Activated T-cell treated with anti-CD3 and anti-CD28 coated beads for 1 hour (primary cell): ENCODE measurements around the gene DDX56.
"Not testable (repeated sequence)": the region's sequence is repeated elsewhere in the genome, so short reads cannot be mapped to it uniquely, and the experiment has no call there.

ENCODE experiments used
- DNase-seq: peaks from one replicate; pipeline ENCODE4 v3.0.0-alpha.2; 2020; ENCODE audit warnings: low read depth

Gene DDX56

DNA sequence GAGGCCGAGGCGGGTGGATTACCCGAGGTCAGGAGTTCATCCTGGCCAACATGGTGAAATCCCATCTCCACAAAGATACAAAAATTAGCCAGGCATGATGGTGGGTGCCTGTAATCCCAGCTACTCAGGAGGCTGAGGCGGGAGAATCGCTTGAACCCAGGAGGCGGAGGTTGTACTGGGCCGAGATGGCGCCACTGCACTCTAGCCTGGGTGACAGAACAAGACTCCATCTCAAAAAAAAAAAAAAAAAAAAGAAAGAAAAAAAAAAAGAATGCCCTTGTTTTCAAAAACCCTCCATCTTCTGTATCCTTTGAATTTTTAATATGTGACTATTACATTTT is 11.1 kb downstream of the DDX56 start:
- DNase-seq: not testable (repeated sequence)

DNA sequence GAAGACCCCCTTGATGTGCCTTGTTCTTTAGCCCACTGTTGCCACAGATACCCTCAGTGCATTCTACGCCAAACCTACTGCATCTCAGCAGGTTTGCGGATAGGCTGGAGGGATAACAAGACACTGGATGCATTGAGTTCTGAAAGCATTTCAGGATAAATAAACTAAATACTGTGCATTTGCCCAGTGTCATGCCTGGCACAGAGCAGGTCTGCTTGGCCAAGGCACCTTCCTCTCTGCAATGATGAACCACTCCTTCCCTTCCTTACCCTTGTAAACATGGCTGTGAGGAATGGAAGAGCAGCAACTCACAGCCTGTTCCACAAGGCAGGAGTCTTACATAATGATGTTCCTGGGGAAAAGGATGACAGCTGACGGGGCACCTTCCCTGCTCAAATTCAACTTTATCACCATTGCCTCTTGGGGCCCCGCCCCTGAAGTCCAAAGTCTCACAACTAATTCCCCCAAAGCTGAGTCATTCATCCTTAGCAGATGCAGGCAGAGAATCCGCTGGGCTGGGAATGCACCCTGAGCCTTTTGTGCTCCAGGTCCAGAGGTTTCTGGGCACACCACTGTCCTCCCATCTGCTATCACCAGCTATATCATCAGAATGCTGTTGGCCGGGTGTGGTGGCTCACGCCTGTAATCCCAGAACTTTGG is 11.6 kb downstream of the DDX56 start:
- DNase-seq: no peak

DNA sequence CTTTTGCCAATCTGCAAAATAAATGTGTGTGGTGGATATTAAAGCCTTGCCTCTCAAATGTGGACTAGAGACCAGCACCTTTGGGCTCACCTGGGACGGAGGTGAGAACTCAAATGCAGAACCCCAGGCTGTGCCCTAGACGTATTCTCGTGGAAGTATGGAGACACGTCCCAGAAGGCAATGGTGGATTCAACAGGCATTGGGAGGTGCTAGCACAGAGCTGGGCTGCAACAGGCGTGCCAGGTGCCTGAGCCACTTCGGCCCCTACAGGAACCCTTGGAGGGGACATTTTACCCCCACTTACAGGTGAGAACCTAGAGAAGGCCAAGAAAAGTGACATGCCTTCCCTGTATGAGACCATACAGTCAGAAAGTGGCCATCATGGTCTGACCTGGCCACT is 12.2 kb downstream of the DDX56 start:
- no peak for DNase-seq

DNA sequence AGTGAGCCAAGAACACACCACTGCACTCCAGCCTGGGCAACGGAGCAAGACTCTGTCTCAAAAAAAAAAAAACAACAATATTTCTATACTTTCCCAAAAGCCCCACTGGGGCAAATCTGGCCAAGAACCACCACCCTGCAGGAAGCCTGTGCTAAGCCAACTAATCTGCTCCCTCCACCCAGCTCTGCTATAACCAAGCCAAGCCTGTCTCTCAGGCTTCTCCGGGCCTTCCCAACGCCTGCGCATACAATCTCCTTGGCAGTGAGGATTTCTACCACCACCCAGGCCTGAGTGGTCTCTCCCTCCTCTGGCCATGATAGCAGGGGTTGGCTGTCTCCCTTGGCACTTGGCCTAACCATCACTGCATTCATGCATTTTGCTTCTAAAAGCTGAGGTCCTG is 14.2 kb downstream of the DDX56 start:
- no peak for DNase-seq

DNA sequence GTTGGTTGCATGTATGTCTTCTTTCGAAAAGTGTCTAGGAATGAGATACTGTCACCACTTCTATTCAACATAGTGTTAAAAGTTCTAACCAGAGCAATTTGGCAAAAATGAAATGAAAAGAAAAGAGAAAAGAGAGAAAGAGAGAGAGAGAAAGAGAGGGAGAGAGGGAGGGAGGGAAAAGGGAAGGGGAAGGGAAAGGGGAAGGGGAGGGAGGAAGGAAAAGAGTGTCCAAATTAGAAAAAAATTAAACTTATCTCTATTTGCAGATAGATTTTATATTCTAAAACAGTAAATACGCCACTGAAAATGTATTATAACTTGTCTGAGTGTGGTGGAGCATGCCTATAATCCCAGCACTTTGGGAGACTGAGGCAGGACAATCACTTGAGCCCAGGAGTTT is 16.2 kb downstream of the DDX56 start:
- no peak for DNase-seq

DNA sequence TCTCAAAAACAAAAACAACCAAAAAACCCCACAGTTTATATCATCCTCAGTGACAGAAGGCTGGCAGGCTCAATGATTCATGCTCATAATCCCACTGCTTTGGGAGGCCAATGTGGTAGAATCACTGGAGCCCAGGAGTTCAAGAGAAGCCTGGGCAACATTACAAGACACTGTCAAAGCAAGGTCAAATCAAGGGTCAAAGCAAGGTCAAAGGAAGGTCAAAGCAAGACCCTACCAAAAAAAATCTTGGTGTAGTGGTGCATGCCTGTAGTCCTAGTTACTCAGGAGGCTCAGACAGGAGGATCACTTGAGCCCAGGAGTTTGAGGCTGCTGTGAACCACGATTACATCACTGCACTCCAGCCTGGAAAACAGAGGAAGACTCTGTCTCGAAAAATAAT is 18.4 kb downstream of the DDX56 start:
- no peak for DNase-seq

DNA sequence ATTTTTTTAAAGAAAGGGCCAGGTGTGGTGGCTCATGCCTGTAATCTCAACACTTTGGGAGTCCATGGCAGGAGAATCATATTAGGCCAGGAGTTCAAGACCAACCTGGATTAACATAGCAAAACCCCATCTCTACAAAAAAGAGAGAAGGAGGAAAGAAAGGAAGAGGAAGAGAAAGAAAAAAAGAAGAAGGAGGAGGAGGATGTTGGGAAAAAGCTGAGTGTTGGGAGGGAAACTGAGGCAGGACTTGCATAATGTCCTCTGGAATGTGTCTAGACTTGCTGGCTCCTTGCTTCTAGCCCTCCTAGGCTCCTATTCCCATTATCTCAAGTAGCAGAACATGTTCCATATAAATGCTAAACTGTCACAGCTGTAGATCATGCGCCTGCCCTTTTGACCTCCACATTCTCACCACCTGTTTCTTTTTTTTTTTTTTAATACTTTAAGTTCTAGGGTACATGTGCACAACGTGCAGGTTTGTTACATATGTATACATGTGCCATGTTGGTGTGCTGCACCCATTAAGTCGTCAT is 21.2 kb downstream of the DDX56 start:
- not testable (repeated sequence) for DNase-seq

DNA sequence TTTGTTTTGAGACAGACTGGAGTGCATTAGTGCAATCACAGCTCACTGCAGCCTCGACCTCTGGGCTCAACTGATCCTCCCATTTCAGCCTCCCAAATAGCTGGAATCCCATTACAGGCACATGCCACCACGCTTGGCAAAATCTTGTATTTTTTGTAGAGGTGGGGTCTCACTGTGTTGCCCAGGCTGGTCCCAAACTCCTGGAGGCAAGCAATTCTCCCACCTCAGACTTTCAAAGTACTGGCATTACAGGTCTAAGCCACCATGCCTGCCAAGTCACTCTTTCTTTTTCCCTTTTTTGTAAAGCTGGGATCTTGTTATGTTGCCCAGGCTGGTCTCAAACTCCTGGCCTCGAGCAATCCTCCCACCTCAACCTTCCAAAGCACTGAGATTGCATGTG is 24.3 kb downstream of the DDX56 start:
- no peak for DNase-seq

DNA sequence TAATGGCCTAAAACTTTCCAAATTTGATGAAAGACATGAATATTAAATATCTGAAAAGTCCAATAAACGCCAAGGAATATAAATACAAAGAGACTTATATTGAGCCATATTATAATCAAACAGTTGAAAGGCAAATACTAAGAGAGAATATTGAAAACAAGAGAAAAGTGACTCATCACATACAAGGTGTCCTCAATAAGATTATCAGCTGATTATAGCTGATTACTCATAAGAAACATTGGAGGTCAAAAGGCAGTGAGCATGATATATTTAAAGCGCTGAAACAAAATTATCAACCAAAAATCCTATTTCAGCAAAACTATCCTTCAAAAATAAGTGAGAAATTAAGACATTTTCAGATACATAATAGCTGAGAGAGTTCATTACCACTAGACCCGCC is 24.8 kb downstream of the DDX56 start:
- no peak for DNase-seq

DNA sequence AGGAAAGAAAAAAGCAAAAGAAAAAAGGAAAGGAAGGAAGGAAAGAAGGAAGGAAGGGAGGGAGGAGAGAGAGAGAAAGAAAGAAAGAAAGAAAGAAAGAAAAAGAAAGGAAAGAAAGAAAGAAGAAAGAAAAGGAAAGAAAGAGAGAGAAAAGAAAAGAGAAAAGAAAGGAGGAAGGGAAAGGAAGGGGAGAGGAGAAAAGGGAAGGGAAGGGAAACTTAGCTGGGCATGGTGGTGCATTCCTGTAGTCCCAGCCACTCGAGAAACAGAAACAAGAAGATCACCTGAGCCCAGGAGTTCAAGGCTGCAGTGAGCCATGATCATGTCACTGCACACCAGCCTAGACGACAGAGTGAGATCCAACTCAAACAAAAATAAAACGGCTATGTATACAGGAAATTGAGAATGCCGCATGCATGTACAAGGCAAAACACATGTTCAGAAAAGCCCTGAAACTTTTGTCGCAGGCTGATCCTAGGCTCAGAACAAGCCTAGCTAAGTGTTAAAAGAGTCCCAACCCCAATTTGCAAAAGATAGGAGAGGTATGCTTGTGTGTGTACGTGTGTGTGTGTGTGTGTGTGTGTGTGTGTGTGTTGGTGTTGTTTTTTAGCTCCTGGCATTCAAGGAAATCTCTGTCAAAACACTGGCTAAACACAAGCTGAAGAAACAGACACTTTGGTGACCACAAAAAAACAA is 26.0 kb downstream of the DDX56 start:
- no peak for DNase-seq

DNA sequence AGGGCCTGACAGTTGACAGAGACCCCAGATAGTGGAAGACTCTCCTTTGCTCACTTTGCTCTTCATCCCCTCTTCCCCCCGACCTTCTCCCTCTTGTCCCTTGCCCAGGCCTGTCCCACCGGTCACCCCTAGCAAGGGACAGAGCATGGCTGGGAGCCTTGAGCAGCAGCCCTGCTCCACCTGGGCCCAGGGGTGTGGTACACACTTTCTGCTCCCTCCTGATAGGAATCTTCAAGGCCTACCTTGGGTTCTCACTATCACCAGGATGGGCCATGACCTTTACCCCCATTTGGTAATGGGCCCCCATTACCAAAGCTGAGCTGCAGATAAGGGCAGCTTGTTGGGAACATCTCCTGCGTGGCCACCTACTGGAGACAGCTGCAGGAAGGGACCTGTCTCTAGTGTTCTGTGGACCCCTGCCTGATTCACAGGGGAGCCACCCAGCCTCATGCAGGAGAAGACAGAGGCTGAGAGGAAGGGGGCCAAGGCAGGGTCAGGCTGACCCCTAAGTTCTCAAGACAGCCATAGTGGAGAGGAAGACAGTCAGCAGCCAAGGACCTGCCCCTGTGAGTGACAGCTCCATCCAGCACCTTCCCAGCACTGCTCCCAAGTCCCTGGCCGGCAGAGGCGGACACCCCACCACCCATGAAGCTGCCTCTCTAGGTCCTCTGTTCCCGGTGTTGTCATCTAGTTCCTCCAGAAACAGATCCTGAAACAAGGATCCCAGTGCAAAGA is 31.7 kb downstream of the DDX56 start:
- no peak for DNase-seq

DNA sequence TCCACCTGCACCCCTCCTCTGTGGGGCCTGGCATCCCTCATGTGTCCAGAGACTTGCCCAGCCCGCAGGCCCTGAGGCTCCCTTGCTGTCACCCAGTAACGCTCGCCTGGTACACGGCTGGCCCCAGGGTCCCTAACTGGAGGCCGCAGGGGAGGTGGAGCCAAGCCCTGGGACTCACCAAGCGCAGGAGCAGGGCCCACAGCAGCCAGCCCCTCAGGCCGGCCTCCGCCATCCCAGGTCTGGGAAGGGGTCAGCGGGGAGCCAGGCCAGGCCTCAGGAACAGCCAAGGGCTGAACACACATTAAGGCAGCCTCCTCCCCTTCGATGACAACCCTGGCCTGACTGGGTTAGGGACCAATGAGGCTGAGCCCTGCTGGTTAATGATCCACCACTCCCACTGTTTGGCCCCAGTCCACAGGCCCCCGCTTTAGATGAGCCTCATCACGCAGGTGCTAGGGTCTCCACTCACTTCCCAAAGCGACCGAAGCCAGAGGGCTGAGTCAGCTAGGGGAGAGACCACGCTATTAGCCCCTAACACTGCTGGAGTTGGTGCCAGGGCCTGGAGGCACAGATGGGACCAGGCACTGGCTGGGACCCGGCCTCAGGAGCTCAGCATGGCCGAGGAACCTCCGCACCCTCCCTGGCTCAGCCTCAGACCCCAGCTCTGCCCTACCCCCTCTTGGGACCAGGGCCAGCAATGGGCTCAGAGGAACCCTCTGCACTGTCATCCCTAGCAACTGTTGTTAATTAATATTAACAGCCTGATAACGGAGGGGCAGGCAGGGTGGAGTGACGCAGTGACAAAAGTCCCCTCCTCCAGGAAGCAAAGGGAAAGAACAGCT is 32.5 kb downstream of the DDX56 start, which contains the start of gene NPC1L1:
Gene NPC1L1, minus strand, starts transcription at position 303 of the 842 bp plus-strand sequence. Its CDS starts 71 bp downstream, at position 232.
- DNase-seq: no peak

DNA sequence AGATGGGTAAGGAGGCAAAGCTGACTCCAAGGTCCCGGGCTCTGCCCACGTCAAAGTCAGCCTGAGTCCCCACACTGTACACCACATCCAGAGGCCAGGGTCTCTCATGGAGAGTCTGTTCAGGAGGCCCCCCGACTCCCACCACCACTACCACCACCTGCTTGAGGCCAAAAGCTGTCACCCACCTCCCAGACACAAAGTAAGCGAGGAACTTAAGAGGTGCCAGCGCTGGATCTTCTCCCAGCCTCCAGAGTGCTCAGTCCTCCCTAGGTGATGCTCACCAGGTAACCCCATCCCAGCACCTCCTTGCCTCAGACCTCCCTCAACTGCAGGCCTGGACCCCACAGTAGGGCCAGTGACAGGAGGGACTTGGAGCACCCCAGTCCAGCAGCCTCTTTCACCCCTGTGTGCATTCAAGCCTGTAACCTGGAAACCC is 33.1 kb downstream of the DDX56 start:
- DNase-seq: no peak

DNA sequence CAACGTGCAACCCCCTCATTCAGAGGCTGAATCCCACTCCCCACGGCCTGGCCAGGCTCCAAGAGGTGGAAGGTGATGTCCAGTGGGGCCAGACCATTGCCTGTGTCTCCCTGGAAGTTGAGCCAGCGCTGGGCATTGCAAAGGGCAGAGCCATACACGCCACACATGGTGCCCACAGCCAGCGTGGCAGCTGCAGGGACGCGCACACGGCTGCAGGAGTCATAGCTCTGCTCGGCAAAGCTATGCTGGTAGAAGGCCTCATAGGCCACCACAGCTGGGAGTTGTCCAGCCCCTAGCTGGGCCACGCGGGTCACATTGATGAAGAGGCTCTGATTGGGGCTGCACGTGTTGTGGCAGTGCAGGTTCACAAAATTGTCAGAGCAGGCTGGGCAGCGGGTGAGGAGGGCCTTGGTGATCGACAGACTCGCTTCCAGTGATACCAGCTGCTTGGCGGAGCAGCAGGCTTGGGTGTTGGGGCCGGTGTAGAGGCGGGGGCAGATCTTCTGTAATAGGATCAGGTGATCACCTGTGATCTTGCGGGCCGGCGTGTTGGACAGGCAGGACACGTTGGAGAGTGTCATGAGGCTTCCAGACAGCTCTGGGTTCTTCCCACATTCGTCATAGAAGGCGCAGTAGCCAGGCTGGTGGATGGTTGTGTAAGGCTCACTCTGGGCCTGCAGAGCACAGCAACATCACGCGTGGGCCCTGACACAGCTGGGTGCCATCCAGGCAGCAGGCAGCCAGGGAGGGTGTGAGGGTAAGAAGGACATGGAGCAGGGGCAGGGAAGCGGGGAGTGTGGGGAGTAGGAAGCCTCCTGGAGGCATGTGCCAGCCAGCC is 33.8 kb downstream of the DDX56 start:
- DNase-seq: no peak

DNA sequence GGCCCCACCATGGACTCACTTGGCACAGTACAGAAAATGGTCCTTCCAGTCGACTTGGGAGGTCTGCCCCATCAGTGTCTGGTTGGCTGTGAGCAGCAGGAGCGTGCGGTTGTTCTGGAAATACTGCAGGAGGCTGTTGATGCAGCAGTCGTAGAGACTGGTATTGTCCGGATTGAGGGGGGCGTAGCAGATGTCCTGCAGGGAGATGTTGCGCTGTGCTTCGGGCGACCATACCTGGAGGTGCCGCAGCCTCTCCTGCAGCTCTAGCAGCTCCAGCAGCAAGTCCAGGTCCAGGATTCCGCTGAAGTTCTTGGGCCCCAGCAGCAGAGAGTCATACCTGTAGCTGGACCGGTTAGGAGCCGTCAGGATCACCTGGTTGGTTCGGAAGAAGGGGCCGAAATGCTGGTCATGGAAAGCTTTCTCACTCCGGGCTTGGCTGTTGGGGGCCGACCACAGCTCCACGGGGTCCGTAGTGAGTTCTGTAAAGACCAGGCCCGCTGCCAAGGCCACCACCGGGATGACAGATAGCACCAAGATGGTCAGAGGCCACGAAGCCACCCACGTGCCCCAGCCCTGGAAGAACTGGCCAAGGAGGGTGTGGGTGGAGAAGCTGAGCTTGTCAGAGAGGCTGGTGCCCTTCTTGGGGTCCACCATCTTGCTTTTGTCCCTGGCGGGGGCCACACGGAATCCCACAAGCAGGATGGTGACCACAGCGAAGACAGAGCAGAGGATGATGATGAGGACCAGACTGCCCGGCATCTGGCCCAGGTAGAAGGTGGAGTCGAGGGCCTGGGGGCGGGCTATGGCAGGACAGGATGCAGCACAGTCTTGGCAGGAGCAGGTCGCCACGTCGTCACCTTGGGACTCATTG is 34.7 kb downstream of the DDX56 start:
- DNase-seq: no peak

DNA sequence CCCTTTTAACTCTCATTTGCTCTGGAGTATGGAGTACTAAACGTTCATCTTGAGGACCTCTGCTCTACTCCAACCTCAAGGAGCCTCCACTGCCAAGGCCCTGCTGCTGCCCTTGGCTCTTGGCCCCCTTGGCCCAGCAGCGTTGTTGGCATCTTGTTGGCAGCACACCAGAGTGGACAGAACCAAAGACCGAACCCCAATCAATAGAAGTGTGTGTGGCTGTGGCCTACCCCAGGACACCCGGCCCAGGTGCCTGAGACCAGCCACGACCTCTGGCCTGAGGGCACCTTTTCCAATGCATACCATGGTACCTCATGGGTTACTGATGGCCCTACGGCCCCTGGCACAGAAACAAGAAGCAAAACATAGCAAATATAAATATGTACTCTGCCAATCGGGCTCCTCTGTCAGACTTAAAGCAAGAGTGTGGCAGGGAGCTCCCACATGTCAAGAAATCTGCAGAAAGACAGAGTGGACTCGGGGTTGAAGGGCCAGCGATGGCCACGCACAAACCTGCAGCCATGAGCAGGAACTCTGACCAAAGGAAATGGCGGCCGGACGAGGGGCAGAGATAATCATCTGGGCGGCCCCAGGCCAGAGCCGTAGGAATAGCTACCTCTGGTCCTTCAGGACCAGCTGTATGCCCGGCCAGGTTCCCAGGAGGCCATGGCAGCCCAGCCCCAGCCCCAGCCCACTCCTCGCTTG is 35.5 kb downstream of the DDX56 start:
- no peak for DNase-seq

DNA sequence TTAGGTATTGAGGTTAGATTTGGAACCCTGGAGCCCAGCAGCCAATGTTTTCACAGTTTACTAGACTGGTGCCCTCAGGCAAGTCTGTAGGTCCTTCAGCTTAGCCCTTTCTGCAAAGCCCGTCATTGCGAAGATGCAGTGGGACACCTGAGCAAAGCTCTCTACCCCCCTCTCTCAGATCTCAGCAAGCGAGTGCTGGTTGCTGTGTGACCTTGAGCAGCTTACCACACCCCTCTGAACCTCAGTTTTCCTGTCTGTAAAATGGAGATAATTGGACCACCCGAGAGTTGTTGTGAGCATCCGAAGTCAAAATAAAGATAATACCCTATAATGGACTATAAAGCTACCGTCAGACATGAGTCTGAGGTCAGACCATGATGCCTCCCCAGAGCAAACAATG is 36.3 kb downstream of the DDX56 start:
- DNase-seq: no peak

DNA sequence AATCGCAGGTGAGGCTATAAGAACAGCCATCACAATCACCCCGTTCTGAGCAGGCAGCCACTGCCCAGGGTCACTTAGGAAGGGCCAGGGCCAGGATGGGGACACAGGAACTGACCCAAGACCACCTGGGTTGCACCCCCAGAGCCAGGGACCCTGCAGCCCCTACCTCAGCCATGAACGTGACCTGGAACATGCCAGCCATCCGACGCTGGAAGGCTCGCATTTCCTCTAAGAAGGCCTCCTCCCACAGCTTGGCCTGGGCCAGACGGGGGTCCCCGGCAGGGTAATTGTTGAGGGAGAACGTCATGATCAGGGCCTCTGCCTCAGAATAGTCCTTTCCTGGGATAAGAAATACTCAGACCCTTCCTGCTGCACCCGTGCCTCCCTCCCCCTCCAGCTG is 37.6 kb downstream of the DDX56 start:
- no peak for DNase-seq

DNA sequence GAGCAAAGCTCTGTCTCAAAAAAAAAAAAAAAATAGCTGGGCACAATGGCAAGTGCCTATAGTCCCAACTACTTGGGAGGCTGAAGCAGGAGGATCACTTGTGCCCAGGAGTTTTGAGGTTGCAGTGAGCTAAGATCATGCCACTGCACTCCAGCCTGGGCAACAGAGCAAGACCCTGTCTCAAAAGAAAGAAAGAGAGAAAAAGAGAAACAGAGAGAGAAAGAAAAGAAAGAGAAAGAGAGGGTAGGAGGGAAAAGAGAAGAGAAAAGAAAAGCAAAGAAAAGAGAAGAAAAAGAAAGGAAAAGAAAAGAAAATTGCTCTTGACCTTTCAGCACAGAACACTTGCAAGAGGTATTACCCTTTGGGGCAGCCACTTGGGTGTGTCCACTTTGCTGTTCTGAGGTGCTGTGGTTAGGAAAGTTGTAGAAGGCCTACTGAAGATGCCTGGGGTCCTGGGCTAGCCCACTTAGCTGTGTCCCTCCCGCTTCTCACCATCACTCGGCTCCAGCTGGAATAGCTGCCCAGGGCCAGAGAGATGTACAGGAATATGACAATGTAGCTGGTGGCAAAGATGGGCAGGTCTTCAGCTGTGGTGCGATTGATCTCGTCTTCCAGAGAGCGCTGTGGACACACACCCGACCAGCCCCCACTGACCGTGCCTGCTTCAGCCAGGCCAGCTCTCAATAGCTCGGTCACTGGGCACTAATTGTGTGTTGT is 38.2 kb downstream of the DDX56 start:
- DNase-seq: no peak
